Measurements from ENCODE around the gene CDKAL1.

Gene CDKAL1

GRCh38 chr6:20769631-20770030, 235.4 kb downstream of the CDKAL1 start:
- no peak overlapping the region for H3K27ac ChIP-seq

DNA sequence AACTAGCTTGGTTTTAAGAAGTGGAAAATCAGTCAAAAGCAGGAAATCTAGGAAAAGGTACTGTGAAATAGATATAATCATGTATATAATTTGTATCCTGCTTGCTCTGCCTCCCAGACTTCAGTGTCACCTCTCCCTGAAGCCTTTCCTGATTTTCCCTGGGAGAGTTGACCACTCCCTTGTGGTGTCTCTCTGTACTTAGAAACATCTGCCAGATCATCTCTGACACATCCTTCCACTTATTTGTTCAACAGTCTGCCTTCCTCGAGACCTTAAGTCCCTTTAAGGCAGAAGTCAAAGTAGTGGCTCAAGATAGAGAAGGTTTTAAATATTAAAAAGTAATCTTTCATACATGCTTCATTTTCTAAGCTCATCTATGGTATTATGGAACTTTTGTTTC, 236.5 kb downstream of the CDKAL1 start:
- peak overlapping the region in 1 of 21 experiments; percentile 13 for H3K27ac ChIP-seq
- H3K4me3 ChIP-seq: no peak overlapping the region

More at GRCh38 chr6:20769631-20770030, 235.4 kb downstream of the CDKAL1 start:
- H3K4me3 ChIP-seq: no peak overlapping the region

- no peak overlapping the region for H3K4me3 ChIP-seq
Observed at GRCh38 chr6:20771409-20771808, 237.2 kb downstream of the CDKAL1 start.

GRCh38 chr6:20773822-20774221, 239.6 kb downstream of the CDKAL1 start:
- H3K4me3 ChIP-seq: no peak overlapping the region
- no peak overlapping the region for H3K27ac ChIP-seq

More at GRCh38 chr6:20771409-20771808, 237.2 kb downstream of the CDKAL1 start:
- no peak overlapping the region for H3K27ac ChIP-seq

- Histone ChIP-seq H3K27ac (no peak overlapping the region), H3K4me3 (no peak overlapping the region)
Observed at GRCh38 chr6:20775981-20776380, 241.7 kb downstream of the CDKAL1 start.

DNA sequence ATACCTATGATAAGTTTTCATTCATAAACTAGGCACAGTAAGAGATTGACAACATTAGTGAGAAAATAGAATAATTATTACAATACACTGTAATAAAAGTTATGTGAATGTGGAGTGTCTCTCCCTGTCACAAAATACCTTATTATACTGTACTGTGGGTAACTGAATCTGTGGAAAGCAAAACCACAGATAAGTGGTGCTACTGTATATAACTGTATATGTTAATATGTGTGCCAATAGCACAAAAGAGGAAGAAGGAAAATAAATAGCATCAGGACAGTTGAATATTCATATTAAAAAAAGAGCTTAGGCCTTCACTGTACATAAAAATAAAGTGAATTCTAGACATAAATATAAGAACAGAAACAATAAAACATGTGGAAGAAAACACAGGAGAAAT, 243.5 kb downstream of the CDKAL1 start:
- H3K27ac ChIP-seq: no peak overlapping the region
- no peak overlapping the region for H3K4me3 ChIP-seq

DNA sequence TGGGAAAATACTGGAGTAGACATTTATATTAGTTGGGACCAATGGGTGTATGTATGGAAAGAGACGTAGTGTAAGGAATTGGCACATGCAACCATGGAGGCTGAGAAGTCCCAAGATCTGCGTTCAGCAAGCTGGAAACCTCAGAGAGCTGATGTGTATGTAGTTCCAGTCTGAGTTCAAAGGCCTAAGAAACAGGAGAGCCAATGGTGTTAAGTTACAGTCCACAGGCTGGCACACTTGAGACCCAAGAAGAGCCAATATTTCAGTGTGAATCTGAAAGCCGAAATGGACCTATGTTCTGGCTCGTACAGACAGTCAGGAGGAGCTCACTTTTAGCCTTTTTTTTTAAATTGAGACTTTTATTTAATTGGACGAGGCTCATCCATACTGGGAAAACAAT, 244.2 kb downstream of the CDKAL1 start:
- no peak overlapping the region for H3K27ac ChIP-seq
- no peak overlapping the region for H3K4me3 ChIP-seq

- Histone ChIP-seq H3K27ac (no peak overlapping the region), H3K4me3 (no peak overlapping the region)
Observed at GRCh38 chr6:20778912-20779311, 244.7 kb downstream of the CDKAL1 start.

DNA sequence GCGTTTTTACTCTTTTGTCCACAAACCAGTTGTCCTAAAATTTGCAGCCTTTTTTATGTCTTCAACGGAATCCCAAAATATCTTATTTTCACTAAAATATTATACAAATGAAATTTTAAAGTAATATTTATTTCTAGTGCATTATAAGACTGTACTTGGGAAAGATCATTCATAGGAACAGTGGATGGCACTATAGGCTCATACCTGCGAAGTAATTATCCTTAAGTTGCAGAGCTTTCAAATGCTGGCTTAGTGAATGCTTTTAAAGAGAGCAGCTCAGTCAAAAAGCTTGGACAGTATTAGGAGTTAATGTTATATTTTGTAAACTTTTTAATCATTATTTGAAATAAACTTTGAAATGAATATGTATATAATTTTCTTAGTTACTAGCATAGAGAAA, 254.9 kb downstream of the CDKAL1 start:
- no peak overlapping the region for H3K27ac ChIP-seq
- no peak overlapping the region for H3K4me3 ChIP-seq

GRCh38 chr6:20790032-20790791, 256.0 kb downstream of the CDKAL1 start:
- Histone ChIP-seq H3K27ac (no peak overlapping the region), H3K4me3 (no peak overlapping the region)

DNA sequence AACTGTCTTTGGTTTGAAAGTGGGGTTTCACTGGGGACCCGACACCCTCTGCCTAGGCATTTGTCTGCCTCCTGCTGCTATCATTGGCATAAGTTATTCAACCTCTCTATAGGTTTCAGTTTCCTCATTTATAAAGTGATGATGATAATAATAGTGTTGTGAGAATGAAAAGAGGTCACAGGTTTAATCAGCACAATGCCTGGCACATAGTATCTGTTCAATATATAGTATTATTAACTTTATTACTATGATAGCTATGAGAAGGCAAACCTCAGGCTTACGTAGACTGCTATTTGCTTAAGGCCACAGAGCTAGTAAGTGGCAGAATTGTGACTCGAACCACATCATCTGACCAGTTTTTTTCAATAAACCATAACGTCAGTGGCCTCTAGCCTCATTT, 256.8 kb downstream of the CDKAL1 start:
- Histone ChIP-seq H3K4me3 (no peak overlapping the region), H3K27ac (no peak overlapping the region)

DNA sequence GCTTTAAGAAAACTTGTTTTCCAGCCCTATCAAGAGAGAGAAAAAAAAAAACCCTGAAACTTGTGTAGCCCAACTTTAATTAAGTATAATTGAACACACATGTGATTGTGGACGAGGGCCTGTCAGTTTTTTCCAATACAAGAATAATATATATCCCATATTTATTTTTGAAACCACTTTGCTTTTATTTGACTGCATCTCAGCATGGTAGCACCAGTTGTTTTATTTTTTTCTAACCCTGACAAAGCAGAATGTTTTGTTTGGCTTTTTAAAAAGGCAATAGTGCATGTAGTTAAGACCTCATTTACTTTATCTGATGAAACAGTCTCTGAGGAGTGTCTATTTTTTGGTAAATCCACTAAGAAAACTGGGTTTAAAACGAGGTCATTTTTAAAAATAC, 257.7 kb downstream of the CDKAL1 start:
- Histone ChIP-seq H3K27ac (no peak overlapping the region), H3K4me3 (no peak overlapping the region)

- Histone ChIP-seq H3K27ac (no peak overlapping the region), H3K4me3 (no peak overlapping the region)
Observed at GRCh38 chr6:20793174-20793573, 258.9 kb downstream of the CDKAL1 start.

DNA sequence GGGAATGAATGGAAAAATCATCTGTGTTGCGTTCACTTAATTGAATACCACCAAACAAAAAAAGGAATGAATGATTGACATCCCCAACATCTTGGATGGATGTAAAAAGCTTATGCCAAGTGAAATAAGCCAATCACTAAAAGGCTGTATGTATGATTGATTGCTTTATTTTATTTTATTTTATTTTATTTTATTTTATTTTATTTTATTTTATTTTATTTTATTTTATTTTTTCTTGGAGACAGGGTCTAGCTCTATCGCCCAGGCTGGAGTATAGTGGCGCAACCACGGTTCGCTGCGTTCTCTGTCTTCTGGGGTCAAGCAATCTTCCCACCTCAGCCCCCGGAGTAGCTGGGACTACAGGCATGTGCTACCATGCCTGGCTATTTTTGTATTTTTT, 263.3 kb downstream of the CDKAL1 start:
- no peak overlapping the region for H3K4me3 ChIP-seq

GRCh38 chr6:20800229-20800628, 266.0 kb downstream of the CDKAL1 start:
- Histone ChIP-seq H3K27ac (no peak overlapping the region), H3K4me3 (no peak overlapping the region)

More for the DNA sequence above, 263.3 kb downstream of the CDKAL1 start:
- H3K27ac ChIP-seq: no peak overlapping the region

DNA sequence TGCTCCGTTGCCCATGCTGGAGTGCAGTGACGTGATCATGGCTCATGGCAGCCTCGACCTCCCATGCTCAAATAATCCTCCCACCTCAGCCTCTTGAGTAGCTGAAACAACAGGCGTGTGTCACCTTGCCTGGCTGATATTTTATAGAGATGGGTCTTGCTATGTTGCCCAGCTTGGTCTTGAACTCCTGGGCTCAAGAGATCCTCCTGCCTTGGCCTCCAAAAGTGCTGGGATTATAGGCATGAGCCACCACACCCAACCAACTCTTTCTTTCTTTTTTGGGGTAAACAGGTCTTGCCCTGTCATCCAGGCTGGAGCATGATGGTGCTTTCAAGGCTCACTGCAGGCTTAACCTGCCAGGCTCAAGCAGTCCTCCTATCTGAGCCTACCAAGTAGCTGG, 266.4 kb downstream of the CDKAL1 start:
- no peak overlapping the region for H3K27ac ChIP-seq
- H3K4me3 ChIP-seq: no peak overlapping the region

DNA sequence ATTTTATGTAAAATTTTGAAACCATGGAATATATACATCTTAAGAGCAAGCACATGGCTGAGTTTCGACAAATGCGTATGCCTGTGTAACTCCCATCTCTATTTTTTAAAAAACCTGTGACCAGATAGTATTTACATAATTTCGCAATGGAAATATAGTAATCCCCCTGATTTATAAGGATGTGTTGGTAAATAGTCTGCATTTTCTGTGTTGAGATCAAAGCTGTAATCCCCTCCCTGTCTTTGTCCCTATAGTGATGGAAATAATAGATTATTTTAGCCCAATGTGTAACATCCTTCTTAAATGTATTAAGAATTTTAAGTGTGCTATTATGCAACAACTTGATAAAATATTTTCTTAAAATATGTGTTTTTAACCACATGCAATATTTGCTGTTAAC, 267.3 kb downstream of the CDKAL1 start:
- no peak overlapping the region for H3K27ac ChIP-seq
- H3K4me3 ChIP-seq: no peak overlapping the region

DNA sequence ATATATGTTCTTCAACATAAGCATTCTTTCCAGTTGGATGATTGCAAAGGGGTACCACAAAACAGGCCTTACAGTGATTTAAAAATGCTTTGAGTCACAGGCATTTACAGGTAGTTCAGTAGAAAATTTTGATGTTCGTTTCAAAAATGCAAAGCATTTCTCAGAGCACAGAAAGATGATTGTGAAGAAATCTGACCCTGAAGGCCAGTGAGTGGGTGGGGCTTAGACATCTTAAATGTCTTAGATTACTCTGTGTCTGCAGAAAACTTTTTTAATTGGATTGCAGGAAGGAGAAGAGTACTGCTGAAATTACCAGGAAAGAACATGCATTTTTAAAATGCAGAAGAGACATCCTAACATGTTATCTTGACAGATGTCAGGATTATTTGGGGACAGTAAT, 268.3 kb downstream of the CDKAL1 start:
- H3K27ac ChIP-seq: no peak overlapping the region
- no peak overlapping the region for H3K4me3 ChIP-seq

GRCh38 chr6:20805021-20805420, 270.8 kb downstream of the CDKAL1 start:
- Histone ChIP-seq H3K4me3 (no peak overlapping the region), H3K27ac (no peak overlapping the region)

DNA sequence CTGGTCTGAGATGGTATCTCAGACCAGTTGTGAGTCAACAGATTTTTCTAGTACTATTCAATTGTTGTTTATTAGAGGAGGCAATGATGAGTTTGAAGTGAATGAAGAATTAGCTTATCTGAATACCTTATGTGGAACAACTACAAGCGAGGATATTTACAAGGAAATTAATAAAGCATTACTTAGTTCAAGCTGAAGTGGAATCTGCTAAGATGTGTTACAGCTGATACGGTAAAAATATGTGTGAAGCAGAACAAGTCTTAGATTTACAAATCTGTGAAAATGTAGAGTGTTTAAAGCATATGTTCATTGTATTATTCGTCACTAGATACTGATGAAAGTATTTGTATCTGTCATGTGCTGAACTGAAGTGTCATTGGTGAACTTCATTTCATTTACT, 272.4 kb downstream of the CDKAL1 start:
- H3K4me3 ChIP-seq: no peak overlapping the region

DNA sequence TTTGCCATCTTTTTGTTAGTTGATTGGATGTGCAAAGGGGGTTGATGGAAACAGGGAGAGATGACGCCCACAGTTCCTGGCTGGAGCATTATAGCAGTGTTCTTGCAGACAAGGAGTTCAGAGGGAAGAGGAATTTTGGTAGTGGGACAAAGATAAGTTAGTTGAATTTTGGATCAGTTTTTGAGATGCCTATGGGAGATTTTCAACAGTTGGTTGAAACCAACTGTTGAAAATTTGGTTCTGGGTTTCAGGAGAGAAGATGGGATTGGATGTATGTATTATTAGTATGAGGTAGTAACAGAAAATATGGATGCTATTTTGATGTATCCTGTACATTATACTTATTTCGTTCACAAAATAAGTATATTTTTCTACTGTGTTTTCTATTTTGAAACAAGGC, 274.2 kb downstream of the CDKAL1 start:
- Histone ChIP-seq H3K4me3 (no peak overlapping the region), H3K27ac (peak overlapping the region in 5 of 21 experiments; percentile 6 to 61 (median 21))

More for the DNA sequence above, 272.4 kb downstream of the CDKAL1 start:
- H3K27ac ChIP-seq: no peak overlapping the region

DNA sequence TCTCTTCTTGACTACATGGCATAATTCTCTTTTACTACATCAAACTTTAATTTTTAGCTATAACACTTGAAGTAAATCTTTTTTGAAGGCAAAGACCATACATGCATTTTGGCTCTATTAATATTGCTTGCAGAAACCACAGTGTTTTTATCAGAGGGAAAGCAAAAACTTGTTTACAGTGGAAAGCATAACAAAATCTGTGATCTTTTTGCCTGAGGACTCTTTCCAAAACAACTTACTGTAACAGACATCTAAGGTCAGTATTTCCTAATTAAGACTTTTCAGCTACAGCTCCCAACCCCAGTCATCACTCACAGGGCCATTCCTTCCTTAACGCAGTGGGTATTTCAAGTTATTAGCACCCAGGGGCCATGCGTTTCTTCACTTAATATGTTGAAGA, 274.7 kb downstream of the CDKAL1 start:
- peak overlapping the region in 5 of 21 experiments; percentile 5 to 61 (median 29) for H3K27ac ChIP-seq
- H3K4me3 ChIP-seq: no peak overlapping the region
